H9 (cell line): ENCODE data around the gene MYO15A. TPM values are rescaled to one million over a fixed set of nuclear protein-coding genes. Genes with fewer than 3 reads are reported as not detected.

ENCODE experiments used
- DNase-seq: peaks from one replicate; pipeline ENCODE4 v3.0.0-alpha.2; 2017
- H2AFZ ChIP-seq: one replicate; pipeline ENCODE4 v1.6.1; 2013; ENCODE audit warnings: mild to moderate bottlenecking, low read length, control low read depth, moderate library complexity
- H2AK5ac ChIP-seq: 2 replicates; pipeline ENCODE4 v1.6.1; 2013; ENCODE audit warnings: low read length, control low read depth, mixed read lengths; ENCODE audit not compliant: insufficient read length
- H2BK120ac ChIP-seq: one replicate; pipeline ENCODE4 v1.6.1; 2013; ENCODE audit warnings: low read depth, mild to moderate bottlenecking, low read length, control low read depth, inconsistent platforms; ENCODE audit not compliant: poor library complexity, severe bottlenecking
- H2BK12ac ChIP-seq: 2 replicates; pipeline ENCODE4 v1.6.1; 2013; ENCODE audit warnings: low read length, control low read depth, mixed read lengths, low read depth; ENCODE audit not compliant: insufficient read length
- H2BK15ac ChIP-seq: 2 replicates; pipeline ENCODE4 v1.6.1; 2013; ENCODE audit warnings: low read depth, low read length, control low read depth
- H2BK20ac ChIP-seq: one replicate; pipeline ENCODE4 v1.6.1; 2013; ENCODE audit warnings: low read depth, mild to moderate bottlenecking, low read length, control low read depth, inconsistent platforms; ENCODE audit not compliant: poor library complexity, severe bottlenecking
- H2BK5ac ChIP-seq: 2 replicates; pipeline ENCODE4 v1.6.1; 2013; ENCODE audit warnings: low read length, control low read depth, mixed read lengths; ENCODE audit not compliant: insufficient read length
- H3K14ac ChIP-seq: 2 replicates; pipeline ENCODE4 v1.6.1; 2013; ENCODE audit warnings: low read length, control low read depth; ENCODE audit not compliant: insufficient read depth
- H3K18ac ChIP-seq: 2 replicates; pipeline ENCODE4 v1.6.1; 2013; ENCODE audit warnings: low read depth, mild to moderate bottlenecking, mixed read lengths, low read length, control low read depth; ENCODE audit not compliant: insufficient read length
- H3K23ac ChIP-seq: 2 replicates; pipeline ENCODE4 v1.6.1; 2013; ENCODE audit warnings: low read length, control low read depth, mixed read lengths, low read depth; ENCODE audit not compliant: insufficient read length
- H3K23me2 ChIP-seq: 2 replicates; pipeline ENCODE4 v1.6.1; 2013; ENCODE audit warnings: low read depth, mild to moderate bottlenecking, mixed read lengths, low read length, control low read depth; ENCODE audit not compliant: insufficient read length, poor library complexity, severe bottlenecking
- H3K27ac ChIP-seq: 2 replicates; pipeline ENCODE4 v1.5.1; 2013; ENCODE audit warnings: low read length, control low read depth, mixed read lengths, low read depth; ENCODE audit not compliant: insufficient read length
- H3K27me3 ChIP-seq: 2 replicates; pipeline ENCODE4 v1.6.1; 2013; ENCODE audit warnings: low read length, control low read depth, inconsistent platforms; ENCODE audit not compliant: insufficient read depth
- H3K4ac ChIP-seq: 2 replicates; pipeline ENCODE4 v1.6.1; 2013; ENCODE audit warnings: low read depth, mild to moderate bottlenecking, control low read depth, inconsistent platforms, low read length, moderate library complexity
- H3K4me1 ChIP-seq: 2 replicates; pipeline ENCODE4 v1.6.1; 2013; ENCODE audit warnings: low read length, control low read depth, inconsistent platforms; ENCODE audit not compliant: insufficient read depth
- H3K4me2 ChIP-seq: 2 replicates; pipeline ENCODE4 v1.6.1; 2013; ENCODE audit warnings: low read length, control low read depth, mixed read lengths; ENCODE audit not compliant: insufficient read length, insufficient read depth
- H3K56ac ChIP-seq: 2 replicates; pipeline ENCODE4 v1.6.1; 2013; ENCODE audit warnings: low read depth, mild to moderate bottlenecking, mixed read lengths, low read length, control low read depth; ENCODE audit not compliant: insufficient read length
- H3K79me1 ChIP-seq: 2 replicates; pipeline ENCODE4 v1.6.1; 2013; ENCODE audit warnings: low read depth, mild to moderate bottlenecking, moderate library complexity, low read length, control low read depth, inconsistent platforms; ENCODE audit not compliant: insufficient read depth, poor library complexity, severe bottlenecking
- H3K79me2 ChIP-seq: 2 replicates; pipeline ENCODE4 v1.6.1; 2013; ENCODE audit warnings: low read length, control low read depth, inconsistent platforms; ENCODE audit not compliant: insufficient read depth
- H3K9ac ChIP-seq: 2 replicates; pipeline ENCODE4 v1.6.1; 2013; ENCODE audit warnings: low read length, control low read depth, mixed read lengths; ENCODE audit not compliant: insufficient read length; ENCODE audit errors: extremely low read depth
- H3K9me3 ChIP-seq: one replicate; pipeline ENCODE4 v1.6.1; 2013; ENCODE audit warnings: low read depth, low read length, inconsistent platforms; ENCODE audit not compliant: control insufficient read depth
- H3T11ph ChIP-seq: one replicate; pipeline ENCODE4 v1.6.1; 2013; ENCODE audit warnings: mild to moderate bottlenecking, low read length, control low read depth, inconsistent platforms
- H4K20me1 ChIP-seq: one replicate; pipeline ENCODE4 v1.6.1; 2013; ENCODE audit not compliant: control insufficient read depth, insufficient read length, insufficient read depth
- H4K5ac ChIP-seq: 2 replicates; pipeline ENCODE4 v1.6.1; 2013; ENCODE audit warnings: low read depth, mild to moderate bottlenecking, mixed read lengths, low read length, control low read depth; ENCODE audit not compliant: insufficient read length
- H4K8ac ChIP-seq: replicated peaks from 2 replicates; pipeline ENCODE4 v1.6.1; 2013; ENCODE audit warnings: low read length, control low read depth, mixed read lengths, low read depth; ENCODE audit not compliant: insufficient read length
- H4K91ac ChIP-seq: 2 replicates; pipeline ENCODE4 v1.6.1; 2013; ENCODE audit warnings: low read depth, mild to moderate bottlenecking, moderate library complexity, mixed read lengths, low read length, control low read depth; ENCODE audit not compliant: insufficient read length
- H3K27ac Mint-ChIP-seq, 3 experiments: 2 replicates in 2 of 3; 3 replicates in 1 of 3; pipeline ENCODE4 v1.8.0; 2020 to 2021; ENCODE audit warnings: mixed read lengths in 3 of 3, mild to moderate bottlenecking in 1 of 3, moderate library complexity in 1 of 3
- H3K27me3 Mint-ChIP-seq: 2 replicates; pipeline ENCODE4 v1.8.0; 2021; ENCODE audit warnings: low read depth, mild to moderate bottlenecking, moderate library complexity, mixed read lengths
- H3K36me3 Mint-ChIP-seq, 3 experiments: 2 replicates in 2 of 3; 3 replicates in 1 of 3; pipeline ENCODE4 v1.8.0; 2020 to 2021; ENCODE audit warnings: low read depth in 3 of 3, mixed read lengths in 3 of 3; ENCODE audit not compliant: insufficient read depth in 1 of 3
- H3K4me1 Mint-ChIP-seq, 2 experiments: 2 replicates each; pipeline ENCODE4 v1.8.0; 2020; ENCODE audit warnings: mixed read lengths in 2 of 2
- H3K4me3 Mint-ChIP-seq, 2 experiments: 2 replicates in 1 of 2; 3 replicates in 1 of 2; pipeline ENCODE4 v1.8.0; 2020 to 2021; ENCODE audit warnings: mild to moderate bottlenecking in 2 of 2, mixed read lengths in 2 of 2, moderate library complexity in 1 of 2
- H3K9me3 Mint-ChIP-seq, 2 experiments: 2 replicates in 1 of 2; 3 replicates in 1 of 2; pipeline ENCODE4 v1.8.0; 2020; ENCODE audit warnings: mild to moderate bottlenecking in 2 of 2, mixed read lengths in 2 of 2, moderate library complexity in 1 of 2
- CTCF ChIP-seq: fragments of 200-600 bp; sonication (generic); conservative IDR thresholded peaks from 3 replicates; pipeline ENCODE4 v1.8.0; 2021; ENCODE audit warnings: antibody characterized with exemption, mild to moderate bottlenecking
- WGBS: extraction: QIAGEN DNeasy Blood & Tissue Kit; methylation state at CpG from one replicate; pipeline ENCODE4 v1.1.7; 2013; ENCODE audit warnings: missing lambda C conversion rate, low lambda C conversion rate, mixed read lengths; ENCODE audit not compliant: insufficient read length; ENCODE audit errors: extremely low coverage; 5-methylcytosine and 5-hydroxymethylcytosine counted together
- total RNA-seq: library from RNA; stranded (reverse); gene quantifications from 2 replicates; pipeline ENCODE4 v1.2.1, GENCODE V29; 2021

MYO15A gene
- total RNA-seq, 1 experiment from 2014 or later = 2.5 TPM

GRCh38 chr17:18144855-18145254 is 36.3 kb downstream of the MYO15A start:
- Histone ChIP-seq H3K27ac (no peak overlapping the region), H3K79me1 (no peaks in the 10 kb centered on the region), H3K9me3 (no peaks in the 10 kb centered on the region), H3K56ac (no peak overlapping the region), H3K4ac (no peak overlapping the region), H3T11ph (no peak overlapping the region), H2BK120ac (no peak overlapping the region), H2BK20ac (no peak overlapping the region), H3K18ac (no peak overlapping the region), H2BK5ac (no peak overlapping the region), H3K9ac (no peak overlapping the region), H4K20me1 (no peaks in the 10 kb centered on the region), H3K23ac (no peak overlapping the region), H3K23me2 (no peaks in the 10 kb centered on the region), H2BK12ac (no peak overlapping the region), H3K4me2 (no peak overlapping the region), H4K5ac (no peak overlapping the region), H4K8ac (no peak overlapping the region), H3K4me1 (peaks cover 3% of the 10 kb centered on the region; the same call in 1 of the 2 replicates), H2AK5ac (no peak overlapping the region), H2AFZ (no peak overlapping the region), H3K27me3 (no peaks in the 10 kb centered on the region), H2BK15ac (no peak overlapping the region), H3K79me2 (no peaks in the 10 kb centered on the region), H3K14ac (no peak overlapping the region; the same call in 1 of the 2 replicates), H4K91ac (no peak overlapping the region)
- H3K27ac Mint-ChIP-seq = peak overlapping the region in 2 of 3 experiments; percentile 3 to 87; a peak in 2 of 7 replicates
- H3K27me3 Mint-ChIP-seq = peaks cover 10% of the 10 kb centered on the region
- no peaks in the 10 kb centered on the region for H3K9me3 Mint-ChIP-seq
- no peak for DNase-seq
- WGBS = no CpG with 5 or more reads among the region's 1 CpG
- no peak for TF ChIP-seq CTCF
- peaks cover 9 to 18% of the 10 kb centered on the region in 2 experiments for H3K4me1 Mint-ChIP-seq
- no peaks in the 10 kb centered on the region for H3K36me3 Mint-ChIP-seq
- H3K4me3 Mint-ChIP-seq = no peak overlapping the region
